ENCODE data around the gene SLC38A10. TPM values are rescaled to one million over a fixed set of nuclear protein-coding genes. Genes with fewer than 3 reads are reported as not detected.

The SLC38A10 gene
- total RNA-seq, 2 donors from 2014 or later = 83.0 to 129 TPM

DNA sequence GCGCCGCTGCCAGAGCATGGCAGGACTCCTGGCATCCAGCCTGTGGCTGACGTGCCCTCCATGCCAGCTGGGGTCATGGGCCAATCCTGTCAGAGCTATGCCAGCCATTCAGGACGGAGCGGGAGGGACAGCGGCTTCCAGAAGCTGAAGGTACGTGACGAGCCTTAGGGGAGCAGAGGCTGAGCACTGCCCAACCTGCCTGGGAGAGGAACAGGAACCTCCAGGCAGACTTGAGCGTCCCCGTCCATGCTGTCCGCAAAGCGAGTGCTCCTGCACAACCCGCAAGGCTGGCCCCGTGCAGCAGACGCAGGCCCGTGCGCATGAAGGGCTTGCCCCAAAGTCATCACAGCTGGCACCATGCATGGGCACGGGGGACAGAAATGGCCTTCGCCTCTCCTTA lies 34.5 kb downstream of the SLC38A10 start:
- DNase-seq (ENCODE audit: low spot score) = no peak
- no peak overlapping the region for H3K4me3 ChIP-seq
- TF ChIP-seq, protein P1, sequence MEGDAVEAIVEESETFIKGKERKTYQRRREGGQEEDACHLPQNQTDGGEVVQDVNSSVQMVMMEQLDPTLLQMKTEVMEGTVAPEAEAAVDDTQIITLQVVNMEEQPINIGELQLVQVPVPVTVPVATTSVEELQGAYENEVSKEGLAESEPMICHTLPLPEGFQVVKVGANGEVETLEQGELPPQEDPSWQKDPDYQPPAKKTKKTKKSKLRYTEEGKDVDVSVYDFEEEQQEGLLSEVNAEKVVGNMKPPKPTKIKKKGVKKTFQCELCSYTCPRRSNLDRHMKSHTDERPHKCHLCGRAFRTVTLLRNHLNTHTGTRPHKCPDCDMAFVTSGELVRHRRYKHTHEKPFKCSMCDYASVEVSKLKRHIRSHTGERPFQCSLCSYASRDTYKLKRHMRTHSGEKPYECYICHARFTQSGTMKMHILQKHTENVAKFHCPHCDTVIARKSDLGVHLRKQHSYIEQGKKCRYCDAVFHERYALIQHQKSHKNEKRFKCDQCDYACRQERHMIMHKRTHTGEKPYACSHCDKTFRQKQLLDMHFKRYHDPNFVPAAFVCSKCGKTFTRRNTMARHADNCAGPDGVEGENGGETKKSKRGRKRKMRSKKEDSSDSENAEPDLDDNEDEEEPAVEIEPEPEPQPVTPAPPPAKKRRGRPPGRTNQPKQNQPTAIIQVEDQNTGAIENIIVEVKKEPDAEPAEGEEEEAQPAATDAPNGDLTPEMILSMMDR (IDR thresholded peaks at IDR 0.05) = no peak
- H3K27ac ChIP-seq = no peak overlapping the region
- ATAC-seq (ENCODE audit: insufficient number of reproducible peaks, low FRiP score, low read depth) = no peak
- no peaks in the 10 kb centered on the region for H3K9me3 ChIP-seq
- peaks cover 0 to 8% of the 10 kb centered on the region in 2 donors for H3K4me1 ChIP-seq (ENCODE audit: control insufficient read depth in 1 of 2, low read depth in 2 of 2)
- no peaks in the 10 kb centered on the region for H3K27me3 ChIP-seq (replicated peaks; ENCODE audit: insufficient read depth)
- H3K36me3 ChIP-seq = peaks cover 39% of the 10 kb centered on the region

DNA sequence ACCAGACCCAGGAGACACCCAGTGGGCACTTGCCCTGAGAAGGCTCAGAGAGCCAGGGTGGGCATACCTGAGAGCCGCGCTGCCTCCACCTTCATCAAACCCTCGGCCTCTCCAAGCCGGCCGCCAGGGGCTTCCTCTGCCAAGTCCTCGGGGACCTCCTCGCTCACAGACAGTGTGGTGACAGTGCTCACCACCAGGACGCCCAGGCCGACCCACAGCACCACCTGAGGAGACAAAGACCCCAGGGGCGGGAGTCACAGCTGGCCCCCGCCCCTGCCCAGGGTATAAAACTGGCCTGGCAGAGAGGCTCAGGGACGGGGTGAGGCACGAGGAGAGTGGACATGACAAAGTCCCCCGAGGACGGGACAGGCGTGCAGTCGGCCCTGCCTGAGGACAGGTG lies 34.9 kb downstream of the SLC38A10 start:
- H3K4me3 ChIP-seq = no peak overlapping the region
- H3K27ac ChIP-seq = no peak overlapping the region
- peaks cover 0 to 13% of the 10 kb centered on the region in 2 donors for H3K4me1 ChIP-seq (ENCODE audit: control insufficient read depth in 1 of 2, low read depth in 2 of 2)
- H3K9me3 ChIP-seq = no peaks in the 10 kb centered on the region
- TF ChIP-seq, protein P1 (IDR thresholded peaks at IDR 0.05) = no peak
- ATAC-seq (ENCODE audit: insufficient number of reproducible peaks, low FRiP score, low read depth) (no peak), DNase-seq (ENCODE audit: low spot score) (no peak)
- no peaks in the 10 kb centered on the region for H3K27me3 ChIP-seq (replicated peaks; ENCODE audit: insufficient read depth)
- H3K36me3 ChIP-seq = peaks cover 34% of the 10 kb centered on the region

DNA sequence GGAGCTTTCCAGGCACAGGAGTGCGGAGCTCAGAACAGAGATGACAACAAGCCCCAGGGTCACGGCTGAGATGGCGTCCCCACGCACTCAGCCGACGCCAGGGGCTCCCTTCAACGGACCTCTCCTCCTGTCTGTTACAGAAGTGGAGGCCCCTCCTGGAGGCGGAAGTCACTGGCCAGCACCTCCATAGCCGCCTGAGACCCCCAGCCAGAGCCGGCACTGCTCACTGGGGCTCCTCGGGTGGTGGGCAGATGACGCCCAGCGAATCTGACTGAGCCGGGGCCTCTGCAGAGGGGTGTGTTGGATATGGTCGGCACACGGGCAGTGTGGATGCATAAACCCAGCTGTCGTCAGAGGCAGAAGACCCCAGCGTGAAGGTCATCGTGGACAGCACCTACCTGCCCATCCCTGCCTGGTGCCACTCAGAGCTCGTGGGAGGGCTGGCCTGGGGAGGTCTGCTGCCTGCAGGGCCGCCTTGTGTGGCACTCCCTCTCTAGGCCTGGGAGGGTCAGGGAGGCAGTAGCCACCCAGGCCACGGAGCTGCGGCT lies 36.0 kb downstream of the SLC38A10 start:
- DNase-seq (ENCODE audit: low spot score) (no peak), ATAC-seq (ENCODE audit: insufficient number of reproducible peaks, low FRiP score, low read depth) (no peak)
- Histone ChIP-seq H3K27ac (no peak overlapping the region), H3K36me3 (peaks cover 32% of the 10 kb centered on the region), H3K4me1 (ENCODE audit: control insufficient read depth in 1 of 2, low read depth in 2 of 2) (peaks cover 0 to 22% of the 10 kb centered on the region in 2 donors), H3K9me3 (no peaks in the 10 kb centered on the region), H3K4me3 (no peak overlapping the region), H3K27me3 (replicated peaks; ENCODE audit: insufficient read depth) (no peaks in the 10 kb centered on the region)
- TF ChIP-seq, protein P1 (IDR thresholded peaks at IDR 0.05) = no peak

DNA sequence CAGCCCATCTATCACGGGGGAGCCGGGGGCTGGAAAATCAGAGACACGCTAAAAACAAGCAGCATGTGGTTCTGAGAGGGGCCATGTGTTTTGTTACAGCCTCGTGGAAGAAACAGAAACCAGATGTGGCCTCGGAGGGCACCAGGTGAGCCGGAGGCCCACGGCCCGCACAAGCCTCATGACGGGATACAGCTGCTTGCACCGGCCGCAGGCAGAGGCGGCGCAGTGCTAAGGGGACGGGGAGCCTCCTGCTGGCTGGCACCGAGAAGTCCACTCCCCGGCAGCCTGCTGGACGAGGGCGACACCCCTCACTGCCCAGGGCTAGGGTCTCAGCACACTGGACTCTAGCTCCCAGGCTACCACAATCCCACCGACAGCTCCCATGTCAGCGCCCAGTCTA lies 36.8 kb downstream of the SLC38A10 start:
- H3K4me1 ChIP-seq (ENCODE audit: control insufficient read depth in 1 of 2, low read depth in 2 of 2) = peaks cover 0 to 22% of the 10 kb centered on the region in 2 donors
- TF ChIP-seq, protein P1 (IDR thresholded peaks at IDR 0.05) = no peak
- peaks cover 23% of the 10 kb centered on the region for H3K36me3 ChIP-seq
- ATAC-seq (ENCODE audit: insufficient number of reproducible peaks, low FRiP score, low read depth) = no peak
- no peak overlapping the region for H3K27ac ChIP-seq
- no peaks in the 10 kb centered on the region for H3K27me3 ChIP-seq (replicated peaks; ENCODE audit: insufficient read depth)
- no peaks in the 10 kb centered on the region for H3K9me3 ChIP-seq
- no peak overlapping the region for H3K4me3 ChIP-seq
- no peak for DNase-seq (ENCODE audit: low spot score)

DNA sequence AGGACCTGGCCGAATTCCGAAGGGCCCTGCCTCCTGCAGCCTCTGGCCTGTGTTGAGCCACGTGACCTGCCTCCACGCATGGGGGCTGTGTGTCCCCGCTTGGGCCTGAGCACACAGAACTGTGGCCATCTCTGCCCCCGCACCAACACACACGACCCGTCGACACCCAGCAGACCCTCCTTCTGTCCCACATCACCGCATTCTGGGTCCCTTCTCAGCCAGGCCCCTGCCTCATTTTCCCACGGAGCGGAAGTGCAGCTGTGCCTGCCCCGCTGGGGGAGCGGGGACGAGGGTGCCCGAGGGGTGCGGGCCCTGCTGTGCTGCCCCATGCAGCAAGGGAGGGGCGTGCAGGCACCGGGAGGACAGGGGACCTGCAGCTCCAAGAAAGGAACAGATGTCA lies 37.6 kb downstream of the SLC38A10 start:
- Histone ChIP-seq H3K9me3 (no peaks in the 10 kb centered on the region), H3K36me3 (peaks cover 24% of the 10 kb centered on the region), H3K4me3 (no peak overlapping the region), H3K4me1 (ENCODE audit: control insufficient read depth in 1 of 2, low read depth in 2 of 2) (peaks cover 0 to 26% of the 10 kb centered on the region in 2 donors), H3K27me3 (replicated peaks; ENCODE audit: insufficient read depth) (no peaks in the 10 kb centered on the region), H3K27ac (no peak overlapping the region)
- TF ChIP-seq, protein P1 (IDR thresholded peaks at IDR 0.05) = no peak
- ATAC-seq (ENCODE audit: insufficient number of reproducible peaks, low FRiP score, low read depth) (no peak), DNase-seq (ENCODE audit: low spot score) (no peak)
